ENCODE results near the gene TTI1. TPM values are rescaled to one million over a fixed set of nuclear protein-coding genes. Genes with fewer than 3 reads are reported as not detected.

TTI1 gene
- total and polyA plus RNA-seq, 2 of the 13 experiments (the other 11 are each of a cell fraction or from before 2014, with no cell fraction given) = 22.9 to 39.8 TPM

GRCh38 chr20:38034108-38034649 is 923 bp upstream of the TTI1 start (continued):
- 0 out of 2 replicates have a peak, but pooled peaks have one; percentile 59 for TF ChIP-seq ZNF816 (CRISPR knock-in tag; IDR thresholded peaks at IDR 0.05; ENCODE audit: borderline replicate concordance)
- TF ChIP-seq CCAR2 (optimal IDR thresholded peaks at IDR 0.05; ENCODE audit: low read depth, low read length) = peak; percentile 85
- 0 out of 2 replicates have a peak, but pooled peaks have one; percentile 1 for TF ChIP-seq KAT7 (CRISPR knock-in tag; IDR thresholded peaks at IDR 0.05; ENCODE audit: borderline replicate concordance)
- peak; percentile 82 for TF ChIP-seq ZNF629 (CRISPR knock-in tag; conservative IDR thresholded peaks at IDR 0.05)
- TF ChIP-seq GABPA (IDR thresholded peaks at IDR 0.05; ENCODE audit: low read depth, low read length) = no peak
- no peak for TF ChIP-seq GABPA (CRISPR knock-in tag; IDR thresholded peaks at IDR 0.05; ENCODE audit: low read depth)
- TF ChIP-seq ZFX (CRISPR knock-in tag; IDR thresholded peaks at IDR 0.05; ENCODE audit: low read depth) = peak; percentile 15; the same call in 1 of the 2 replicates
- no peak for TF ChIP-seq SSRP1 (CRISPR knock-in tag; IDR thresholded peaks at IDR 0.05)
- TF ChIP-seq TFDP1 (CRISPR knock-in tag; IDR thresholded peaks at IDR 0.05; ENCODE audit: borderline replicate concordance) = no peak
- TF ChIP-seq CHD2 (IDR thresholded peaks at IDR 0.05; ENCODE audit: low read depth, low read length) = 0 out of 2 replicates have a peak, but pooled peaks have one; percentile 28

DNA sequence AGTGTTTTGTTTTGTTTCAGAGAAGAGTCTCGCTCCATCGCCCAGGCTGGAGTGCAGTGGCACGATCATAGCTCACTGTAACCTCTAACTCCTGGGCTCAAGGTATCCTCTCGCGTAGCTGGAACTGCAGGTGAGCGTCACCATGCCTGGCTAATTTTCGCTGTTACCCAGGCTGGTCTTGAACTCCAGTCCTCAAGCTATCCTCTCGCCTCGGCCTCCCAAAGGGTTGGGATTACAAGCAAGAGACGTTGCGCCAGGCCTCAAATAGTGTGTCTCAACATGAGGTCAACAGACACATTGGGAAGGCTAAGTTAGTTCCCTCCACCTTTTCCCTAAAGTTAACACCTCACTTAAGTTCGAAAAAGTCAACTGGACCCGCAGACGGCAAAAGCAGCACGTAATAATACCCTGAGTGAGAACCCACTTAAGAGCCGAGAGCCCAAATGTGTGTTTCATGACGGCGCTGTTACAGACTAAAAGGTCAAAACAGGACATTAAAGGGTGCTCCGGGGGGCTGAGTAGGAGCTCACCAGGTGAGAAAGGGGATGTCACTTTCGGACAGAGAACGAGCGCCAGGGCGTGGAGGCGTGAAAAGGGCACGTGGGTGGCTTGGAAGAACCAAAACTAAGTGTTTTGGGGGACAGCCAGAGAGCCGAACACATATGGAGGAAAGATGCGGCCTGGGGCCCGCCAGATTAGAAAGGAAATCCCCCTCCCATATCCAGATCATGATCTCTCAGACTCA is 499 bp downstream of the TTI1 start:
- intact Hi-C loops (cut with micrococcal nuclease; ENCODE audit: unreplicated experiment) (no loop called here), in situ Hi-C loops (cut with HindIII; ENCODE audit: extremely low pct_ligation_motif_present, low pct_unique_long_range_greater_than_20kb) (no loop called here)
- WGBS (ENCODE audit: low lambda C conversion rate) = 21% methylated on average over 28 of the region's 28 CpGs
- Histone ChIP-seq H3K9me3 (ENCODE audit: low read length) (no peaks in the 10 kb centered on the region; the same call in 1 of the 2 replicates), H3K4me1 (ENCODE audit: insufficient read depth, low read length) (peaks cover 77% of the 10 kb centered on the region), H4K20me1 (ENCODE audit: insufficient read depth, low read length) (no peaks in the 10 kb centered on the region; the same call in 1 of the 2 replicates), H3K4me2 (ENCODE audit: low read depth, low read length) (peak overlapping the region; percentile 93), H3K36me3 (replicated peaks in 1 of 2; ENCODE audit: control insufficient read depth in 1 of 2, insufficient read depth in 2 of 2, low read length in 2 of 2) (peaks cover 5 to 29% of the 10 kb centered on the region in 2 experiments), H3K27ac (ENCODE audit: extremely low read length, insufficient read depth, low read length) (peak overlapping the region; percentile 95), H3K9ac (ENCODE audit: insufficient read depth, low read depth, low read length) (peak overlapping the region; percentile 98), H2AFZ (ENCODE audit: low read length) (peak overlapping the region; percentile 16), H3K4me3 (replicated peaks in 1 of 3; ENCODE audit: insufficient read depth in 1 of 3, low read depth in 2 of 3, low read length in 3 of 3) (peak overlapping the region; percentile 75 to 99 (median 85)), H3K79me2 (ENCODE audit: insufficient read depth, low read length) (peaks cover 96% of the 10 kb centered on the region), H3K27me3 (ENCODE audit: control insufficient read depth in 1 of 2, insufficient read depth in 2 of 2, low read length in 2 of 2) (no peaks in the 10 kb centered on the region; a peak in 1 of 5 replicates)
- BruUV-seq (replicated peaks) = TSS peak; percentile 78
- ATAC-seq (peak; percentile 15), DNase-seq (ENCODE audit: low spot score) (peak; percentile 35), FAIRE-seq (no peak)
- POLR2A ChIA-PET = interaction anchor here (0.6 to 2.8 kb wide), 19 partner anchors 9 to 440 kb away, joined by 3 to 23 read pairs (median 4); partner anchors contain the start of genes RALGAPB and SNHG17
- CTCF ChIA-PET (ENCODE audit: low intra/inter-chr PET ratio, low total read pairs) = interaction anchor here (1.0 kb wide), 1 partner anchor 132 kb away, joined by 4 read pairs; the partner anchor contains the start of gene TGM2
- TF ChIP-seq REPIN1 (CRISPR knock-in tag; IDR thresholded peaks at IDR 0.05; ENCODE audit: borderline replicate concordance, low read depth) (no peak), ZFP62 (CRISPR knock-in tag; IDR thresholded peaks at IDR 0.05) (no peak), ZNF619 (CRISPR knock-in tag; IDR thresholded peaks at IDR 0.05) (no peak), ZKSCAN8 (CRISPR knock-in tag; IDR thresholded peaks at IDR 0.05; ENCODE audit: borderline replicate concordance) (no peak), ZNF746 (CRISPR knock-in tag; IDR thresholded peaks at IDR 0.05) (no peak), FOXM1 (CRISPR knock-in tag; IDR thresholded peaks at IDR 0.05) (no peak), XBP1 (CRISPR knock-in tag; IDR thresholded peaks at IDR 0.05) (no peak), BCL6 (CRISPR knock-in tag; IDR thresholded peaks at IDR 0.05) (no peak), ZNF33A (CRISPR knock-in tag; IDR thresholded peaks at IDR 0.05; ENCODE audit: borderline replicate concordance) (no peak)
- TF ChIP-seq, protein P1, sequence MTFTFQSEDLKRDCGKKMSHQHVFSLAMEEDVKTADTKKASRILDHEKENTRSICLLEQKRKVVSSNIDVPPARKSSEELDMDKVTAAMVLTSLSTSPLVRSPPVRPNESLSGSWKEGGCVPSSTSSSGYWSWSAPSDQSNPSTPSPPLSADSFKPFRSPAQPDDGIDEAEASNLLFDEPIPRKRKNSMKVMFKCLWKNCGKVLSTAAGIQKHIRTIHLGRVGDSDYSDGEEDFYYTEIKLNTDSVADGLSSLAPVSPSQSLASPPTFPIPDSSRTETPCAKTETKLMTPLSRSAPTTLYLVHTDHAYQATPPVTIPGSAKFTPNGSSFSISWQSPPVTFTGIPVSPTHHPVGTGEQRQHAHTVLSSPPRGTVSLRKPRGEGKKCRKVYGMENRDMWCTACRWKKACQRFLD (CRISPR knock-in tag; IDR thresholded peaks at IDR 0.05; ENCODE audit: borderline replicate concordance) = 0 out of 2 replicates have a peak, but pooled peaks have one; percentile 56

Data from HepG2 (cell line).